DND-41 (cell line): ENCODE data around the gene FBRSL1.

Source experiments
- ATAC-seq: fragments of 200-7000 bp; cut with Tn5 transposase; 3 replicates; pipeline ENCODE4 v1.9.1; 2021; ENCODE audit warnings: low read depth; ENCODE audit not compliant: insufficient read depth
- DNase-seq: peaks from one replicate; pipeline ENCODE4 v3.0.0-alpha.2; 2020
- H2AFZ ChIP-seq: 2 replicates; pipeline ENCODE4 v1.6.0; 2012; ENCODE audit warnings: low read depth, low read length
- H3K27ac ChIP-seq: 2 replicates; pipeline ENCODE4 v1.5.1; 2012; ENCODE audit warnings: low read length, inconsistent platforms
- H3K27me3 ChIP-seq: fragments of 200-600 bp; sonication (generic); 2 replicates; pipeline ENCODE4 v1.6.0; 2012; ENCODE audit warnings: low read length, mild to moderate bottlenecking, inconsistent platforms; ENCODE audit not compliant: insufficient read depth, poor library complexity
- H3K36me3 ChIP-seq: 2 replicates; pipeline ENCODE4 v1.5.1; 2012; ENCODE audit warnings: low read length, inconsistent platforms; ENCODE audit not compliant: insufficient read depth
- H3K4me1 ChIP-seq: 2 replicates; pipeline ENCODE4 v1.5.1; 2012; ENCODE audit warnings: mild to moderate bottlenecking, low read length; ENCODE audit not compliant: insufficient read depth
- H3K4me2 ChIP-seq: 2 replicates; pipeline ENCODE4 v1.6.0; 2012; ENCODE audit warnings: mild to moderate bottlenecking, moderate library complexity, low read length, inconsistent platforms; ENCODE audit not compliant: insufficient read depth
- H3K4me3 ChIP-seq, 2 experiments: fragments of 200-600 bp in 1 of 2; shearing (Covaris generic) in 1 of 2; 2 replicates each; pipeline ENCODE4 v1.5.1; 2012 to 2016; ENCODE audit warnings: inconsistent platforms in 2 of 2, low read length in 2 of 2, mild to moderate bottlenecking in 2 of 2, low read depth in 1 of 2, moderate library complexity in 1 of 2
- H3K79me2 ChIP-seq: 2 replicates; pipeline ENCODE4 v1.6.0; 2012; ENCODE audit warnings: low read length, inconsistent platforms; ENCODE audit not compliant: insufficient read depth
- H3K9ac ChIP-seq: 2 replicates; pipeline ENCODE4 v1.6.0; 2012; ENCODE audit warnings: low read depth, mild to moderate bottlenecking, inconsistent platforms, low read length, moderate library complexity
- H3K9me3 ChIP-seq: 2 replicates; pipeline ENCODE4 v1.5.1; 2012; ENCODE audit warnings: low read length, moderate library complexity, mild to moderate bottlenecking, inconsistent platforms; ENCODE audit not compliant: insufficient read depth, severe bottlenecking
- H4K20me1 ChIP-seq: 2 replicates; pipeline ENCODE4 v1.6.0; 2012; ENCODE audit warnings: low read length; ENCODE audit not compliant: insufficient read depth
- EZH2 ChIP-seq: IDR thresholded peaks from 3 replicates; pipeline ENCODE4 v1.6.1; 2012; ENCODE audit warnings: borderline replicate concordance, low read depth, mild to moderate bottlenecking, moderate library complexity, low read length, inconsistent platforms; ENCODE audit not compliant: severe bottlenecking
- TF ChIP-seq, protein P1 (sequence below): IDR thresholded peaks from 2 replicates; pipeline ENCODE4 v1.5.1; 2012; ENCODE audit warnings: borderline replicate concordance, low read length, moderate library complexity, mild to moderate bottlenecking; ENCODE audit not compliant: poor library complexity, severe bottlenecking; ENCODE audit errors: extremely low read depth

The FBRSL1 gene

GRCh38 chr12:132469423-132469822 lies 20.5 kb upstream of the FBRSL1 start:
- Histone ChIP-seq H3K27ac (no peak overlapping the region), H3K27me3 (no peaks in the 10 kb centered on the region), H3K4me2 (no peak overlapping the region), H4K20me1 (no peaks in the 10 kb centered on the region), H2AFZ (no peak overlapping the region; the same call in 1 of the 2 replicates), H3K79me2 (no peaks in the 10 kb centered on the region), H3K36me3 (no peaks in the 10 kb centered on the region), H3K4me3 (no peak overlapping the region), H3K9ac (no peak overlapping the region), H3K4me1 (no peaks in the 10 kb centered on the region), H3K9me3 (peaks cover 2% of the 10 kb centered on the region)
- TF ChIP-seq EZH2 = no peak
- TF ChIP-seq, protein P1, sequence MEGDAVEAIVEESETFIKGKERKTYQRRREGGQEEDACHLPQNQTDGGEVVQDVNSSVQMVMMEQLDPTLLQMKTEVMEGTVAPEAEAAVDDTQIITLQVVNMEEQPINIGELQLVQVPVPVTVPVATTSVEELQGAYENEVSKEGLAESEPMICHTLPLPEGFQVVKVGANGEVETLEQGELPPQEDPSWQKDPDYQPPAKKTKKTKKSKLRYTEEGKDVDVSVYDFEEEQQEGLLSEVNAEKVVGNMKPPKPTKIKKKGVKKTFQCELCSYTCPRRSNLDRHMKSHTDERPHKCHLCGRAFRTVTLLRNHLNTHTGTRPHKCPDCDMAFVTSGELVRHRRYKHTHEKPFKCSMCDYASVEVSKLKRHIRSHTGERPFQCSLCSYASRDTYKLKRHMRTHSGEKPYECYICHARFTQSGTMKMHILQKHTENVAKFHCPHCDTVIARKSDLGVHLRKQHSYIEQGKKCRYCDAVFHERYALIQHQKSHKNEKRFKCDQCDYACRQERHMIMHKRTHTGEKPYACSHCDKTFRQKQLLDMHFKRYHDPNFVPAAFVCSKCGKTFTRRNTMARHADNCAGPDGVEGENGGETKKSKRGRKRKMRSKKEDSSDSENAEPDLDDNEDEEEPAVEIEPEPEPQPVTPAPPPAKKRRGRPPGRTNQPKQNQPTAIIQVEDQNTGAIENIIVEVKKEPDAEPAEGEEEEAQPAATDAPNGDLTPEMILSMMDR = no peak
- no peak for DNase-seq
- ATAC-seq = no peak

GRCh38 chr12:132470397-132470796 lies 19.6 kb upstream of the FBRSL1 start:
- ATAC-seq = no peak
- Histone ChIP-seq H3K9me3 (peaks cover 2% of the 10 kb centered on the region), H3K4me1 (no peaks in the 10 kb centered on the region), H2AFZ (no peak overlapping the region), H3K79me2 (no peaks in the 10 kb centered on the region), H3K4me3 (no peak overlapping the region), H3K36me3 (no peaks in the 10 kb centered on the region), H3K9ac (no peak overlapping the region), H3K27ac (no peak overlapping the region), H3K27me3 (no peaks in the 10 kb centered on the region), H4K20me1 (no peaks in the 10 kb centered on the region), H3K4me2 (no peak overlapping the region)
- TF ChIP-seq, protein P1 = no peak
- no peak for TF ChIP-seq EZH2
- no peak for DNase-seq

DNA sequence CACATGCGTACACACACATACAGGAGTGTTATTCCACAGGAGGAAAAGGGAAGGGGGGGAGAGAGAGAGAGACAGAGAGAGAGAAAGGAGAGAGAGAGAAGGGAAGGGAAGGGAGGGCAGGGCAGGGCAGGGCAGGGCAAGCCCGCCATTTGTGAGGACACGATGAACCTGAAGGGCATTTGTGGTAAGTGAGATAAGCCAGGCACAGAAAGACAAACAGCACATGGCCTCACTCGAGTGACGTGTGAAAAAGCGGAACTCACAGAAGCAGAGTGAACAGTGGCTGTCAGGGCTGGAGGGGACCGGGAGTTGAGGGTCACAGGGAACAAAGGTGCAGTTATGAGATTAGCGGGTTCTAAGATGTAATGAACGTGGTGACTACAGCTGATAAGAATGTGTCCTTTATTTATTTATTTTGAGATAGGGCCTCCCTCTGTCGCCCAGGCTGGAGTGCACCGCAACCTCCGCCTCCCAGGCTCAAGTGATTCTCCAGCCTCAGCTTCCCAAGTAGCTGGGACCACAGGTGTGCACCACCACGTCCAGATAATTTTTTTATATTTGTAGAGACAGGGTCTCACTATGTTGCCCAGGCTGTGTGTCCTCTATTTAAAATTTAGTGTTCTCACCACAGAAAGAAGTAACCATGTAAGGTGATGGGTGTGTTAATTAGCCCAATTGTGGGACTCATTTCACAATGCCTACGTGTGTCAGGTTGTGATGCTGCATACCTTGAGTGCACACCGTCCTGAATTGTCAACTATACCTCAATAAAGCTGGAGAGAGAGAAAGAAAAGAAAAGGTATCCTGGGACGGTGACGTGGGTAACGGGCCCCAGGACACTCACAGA lies 18.7 kb upstream of the FBRSL1 start:
- no peak overlapping the region for H3K4me3 ChIP-seq
- no peaks in the 10 kb centered on the region for H3K79me2 ChIP-seq
- H3K27me3 ChIP-seq = no peaks in the 10 kb centered on the region
- no peaks in the 10 kb centered on the region for H3K36me3 ChIP-seq
- DNase-seq (no peak), ATAC-seq (no peak)
- no peak overlapping the region for H3K4me2 ChIP-seq
- no peak for TF ChIP-seq EZH2
- TF ChIP-seq, protein P1 = no peak
- H3K27ac ChIP-seq = no peak overlapping the region
- H3K9me3 ChIP-seq = peaks cover 2% of the 10 kb centered on the region
- no peaks in the 10 kb centered on the region for H4K20me1 ChIP-seq
- H2AFZ ChIP-seq = no peak overlapping the region
- H3K9ac ChIP-seq = no peak overlapping the region
- no peaks in the 10 kb centered on the region for H3K4me1 ChIP-seq
